ENCODE data around the gene TMPRSS15. TPM values are rescaled to one million over a fixed set of nuclear protein-coding genes. Genes with fewer than 3 reads are reported as not detected.

The TMPRSS15 gene
- total RNA-seq, 1 experiment from 2014 or later, result not detected

DNA sequence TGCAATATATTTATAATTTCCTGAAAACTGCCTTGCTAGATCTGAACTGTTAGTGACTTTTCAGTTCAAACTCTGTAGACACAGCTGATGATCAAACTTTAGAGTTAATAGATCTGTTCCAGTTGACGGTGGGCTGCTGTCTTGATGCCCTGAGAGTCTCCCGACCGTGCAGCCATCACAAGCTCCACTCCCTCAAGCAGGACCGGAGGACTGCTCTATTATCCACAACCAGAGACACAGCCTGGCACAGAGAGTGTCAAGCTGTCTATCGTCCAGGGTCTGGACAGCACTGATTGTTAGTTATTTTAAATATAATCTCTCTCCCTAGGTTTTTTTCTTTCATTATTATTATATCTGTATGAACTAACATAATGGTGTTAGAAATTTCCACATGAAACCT is 150.9 kb downstream of the TMPRSS15 start:
- H3K4me1 ChIP-seq (ENCODE audit: insufficient read depth, low read length, poor library complexity, severe bottlenecking), result no peaks in the 10 kb centered on the region
- no TSS peak for BruUV-seq (replicated peaks)
- ChIA-PET POLR2A (ENCODE audit: low non-redundant PET) (no interaction called here), CTCF (no interaction called here)
- H3K9me3 ChIP-seq (ENCODE audit: low read depth, low read length, poor library complexity, severe bottlenecking), result no peaks in the 10 kb centered on the region
- H3K4me3 ChIP-seq (ENCODE audit: low read depth, low read length, poor library complexity, severe bottlenecking), result no peak overlapping the region
- intact Hi-C loops (cut with micrococcal nuclease; ENCODE audit: unreplicated experiment), result no loop called here
- no peaks in the 10 kb centered on the region for H3K27me3 ChIP-seq (replicated peaks; ENCODE audit: insufficient read depth, low read depth, low read length, poor library complexity)
- no peaks in the 10 kb centered on the region for H3K36me3 ChIP-seq (ENCODE audit: insufficient read depth, low read length, poor library complexity, severe bottlenecking)
- no peak for DNase-seq (ENCODE audit: low spot score)
- no peak overlapping the region for H3K27ac ChIP-seq (ENCODE audit: low read depth, low read length, poor library complexity, severe bottlenecking)
- TF ChIP-seq EZH2 (IDR thresholded peaks at IDR 0.05; ENCODE audit: borderline replicate concordance, low read depth, low read length, poor library complexity, severe bottlenecking), result no peak
- TF ChIP-seq, protein P1, sequence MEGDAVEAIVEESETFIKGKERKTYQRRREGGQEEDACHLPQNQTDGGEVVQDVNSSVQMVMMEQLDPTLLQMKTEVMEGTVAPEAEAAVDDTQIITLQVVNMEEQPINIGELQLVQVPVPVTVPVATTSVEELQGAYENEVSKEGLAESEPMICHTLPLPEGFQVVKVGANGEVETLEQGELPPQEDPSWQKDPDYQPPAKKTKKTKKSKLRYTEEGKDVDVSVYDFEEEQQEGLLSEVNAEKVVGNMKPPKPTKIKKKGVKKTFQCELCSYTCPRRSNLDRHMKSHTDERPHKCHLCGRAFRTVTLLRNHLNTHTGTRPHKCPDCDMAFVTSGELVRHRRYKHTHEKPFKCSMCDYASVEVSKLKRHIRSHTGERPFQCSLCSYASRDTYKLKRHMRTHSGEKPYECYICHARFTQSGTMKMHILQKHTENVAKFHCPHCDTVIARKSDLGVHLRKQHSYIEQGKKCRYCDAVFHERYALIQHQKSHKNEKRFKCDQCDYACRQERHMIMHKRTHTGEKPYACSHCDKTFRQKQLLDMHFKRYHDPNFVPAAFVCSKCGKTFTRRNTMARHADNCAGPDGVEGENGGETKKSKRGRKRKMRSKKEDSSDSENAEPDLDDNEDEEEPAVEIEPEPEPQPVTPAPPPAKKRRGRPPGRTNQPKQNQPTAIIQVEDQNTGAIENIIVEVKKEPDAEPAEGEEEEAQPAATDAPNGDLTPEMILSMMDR (conservative IDR thresholded peaks at IDR 0.05; ENCODE audit: low read depth, low read length), result no peak

DNA sequence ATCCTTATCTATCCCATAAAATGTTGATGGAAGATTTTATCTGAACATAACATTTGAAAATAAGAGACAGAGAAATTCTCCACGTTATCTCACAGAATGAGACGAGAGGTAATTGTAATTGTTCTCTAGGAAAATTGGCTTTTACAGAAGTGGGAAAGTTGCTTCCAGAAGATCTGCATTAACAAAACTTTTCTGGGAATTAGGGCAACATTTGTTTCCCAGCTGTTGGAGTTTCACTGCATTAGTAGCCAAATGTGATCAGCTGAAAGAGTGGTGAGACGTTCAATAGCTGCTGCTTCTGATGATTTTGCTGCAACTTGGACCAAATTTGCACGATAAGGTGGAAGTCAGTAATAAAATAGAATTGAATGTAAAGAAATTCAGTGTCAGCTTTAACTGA is 151.3 kb downstream of the TMPRSS15 start:
- H3K4me1 ChIP-seq (ENCODE audit: insufficient read depth, low read length, poor library complexity, severe bottlenecking), result no peaks in the 10 kb centered on the region
- DNase-seq (ENCODE audit: low spot score), result no peak
- H3K9me3 ChIP-seq (ENCODE audit: low read depth, low read length, poor library complexity, severe bottlenecking), result no peaks in the 10 kb centered on the region
- H3K27ac ChIP-seq (ENCODE audit: low read depth, low read length, poor library complexity, severe bottlenecking), result no peak overlapping the region
- no peak overlapping the region for H3K4me3 ChIP-seq (ENCODE audit: low read depth, low read length, poor library complexity, severe bottlenecking)
- intact Hi-C loops (cut with micrococcal nuclease; ENCODE audit: unreplicated experiment), result no loop called here
- no peaks in the 10 kb centered on the region for H3K27me3 ChIP-seq (replicated peaks; ENCODE audit: insufficient read depth, low read depth, low read length, poor library complexity)
- CTCF ChIA-PET, result no interaction called here
- POLR2A ChIA-PET (ENCODE audit: low non-redundant PET), result no interaction called here
- no peak for TF ChIP-seq EZH2 (IDR thresholded peaks at IDR 0.05; ENCODE audit: borderline replicate concordance, low read depth, low read length, poor library complexity, severe bottlenecking)
- no peaks in the 10 kb centered on the region for H3K36me3 ChIP-seq (ENCODE audit: insufficient read depth, low read length, poor library complexity, severe bottlenecking)
- no TSS peak for BruUV-seq (replicated peaks)

DNA sequence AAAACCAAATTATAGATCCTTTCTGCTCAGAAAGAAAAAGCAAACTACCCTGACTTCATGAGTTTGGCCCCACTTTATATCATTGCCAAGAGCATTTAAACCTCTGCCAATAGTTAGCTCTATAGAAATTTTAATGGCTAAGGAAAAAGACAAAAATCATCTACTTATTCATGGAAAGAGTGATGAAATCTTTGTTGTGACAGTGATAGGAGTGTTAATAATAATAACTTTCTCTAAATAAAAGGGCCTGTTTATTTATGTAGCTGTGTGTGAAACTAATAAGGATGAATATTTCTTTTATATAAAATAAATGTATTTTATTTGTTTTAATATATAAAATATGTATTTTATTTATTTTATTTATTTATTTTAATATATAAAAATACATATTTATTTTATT is 152.5 kb downstream of the TMPRSS15 start:
- Histone ChIP-seq H3K9me3 (ENCODE audit: low read depth, low read length, poor library complexity, severe bottlenecking) (no peaks in the 10 kb centered on the region), H3K27me3 (replicated peaks; ENCODE audit: insufficient read depth, low read depth, low read length, poor library complexity) (no peaks in the 10 kb centered on the region), H3K4me3 (ENCODE audit: low read depth, low read length, poor library complexity, severe bottlenecking) (no peak overlapping the region), H3K36me3 (ENCODE audit: insufficient read depth, low read length, poor library complexity, severe bottlenecking) (no peaks in the 10 kb centered on the region), H3K4me1 (ENCODE audit: insufficient read depth, low read length, poor library complexity, severe bottlenecking) (no peaks in the 10 kb centered on the region), H3K27ac (ENCODE audit: low read depth, low read length, poor library complexity, severe bottlenecking) (no peak overlapping the region)
- ChIA-PET POLR2A (ENCODE audit: low non-redundant PET) (no interaction called here), CTCF (no interaction called here)
- intact Hi-C loops (cut with micrococcal nuclease; ENCODE audit: unreplicated experiment), result no loop called here
- DNase-seq (ENCODE audit: low spot score), result no peak
- TF ChIP-seq EZH2 (IDR thresholded peaks at IDR 0.05; ENCODE audit: borderline replicate concordance, low read depth, low read length, poor library complexity, severe bottlenecking), result no peak
- TF ChIP-seq, protein P1 (conservative IDR thresholded peaks at IDR 0.05; ENCODE audit: low read depth, low read length), result no peak
- BruUV-seq (replicated peaks), result no TSS peak

DNA sequence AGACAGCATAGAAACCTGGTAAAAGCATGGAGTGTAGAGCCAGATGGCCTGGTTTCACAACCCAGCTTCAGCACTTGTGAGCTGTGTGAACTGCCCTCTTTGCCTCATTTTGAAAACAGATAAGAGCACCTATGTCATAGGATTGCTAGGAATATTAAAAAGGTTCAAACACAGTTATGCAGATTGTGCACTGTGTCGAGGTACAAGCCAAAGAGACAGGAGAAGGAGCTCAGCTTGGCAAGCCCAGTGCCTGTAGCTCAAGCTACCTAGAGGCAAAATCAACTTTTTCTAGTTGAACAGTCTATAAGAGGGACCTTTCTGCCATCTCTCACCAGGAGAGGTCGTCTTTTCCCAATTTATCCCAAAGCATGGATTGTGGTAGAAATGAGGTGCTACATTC is 153.9 kb downstream of the TMPRSS15 start:
- intact Hi-C loops (cut with micrococcal nuclease; ENCODE audit: unreplicated experiment), result no loop called here
- no peak overlapping the region for H3K4me3 ChIP-seq (ENCODE audit: low read depth, low read length, poor library complexity, severe bottlenecking)
- no peak overlapping the region for H3K27ac ChIP-seq (ENCODE audit: low read depth, low read length, poor library complexity, severe bottlenecking)
- ChIA-PET CTCF (no interaction called here), POLR2A (ENCODE audit: low non-redundant PET) (interaction anchor here (0.9 kb wide), 1 partner anchor 29 kb away, joined by 4 read pairs; no protein-coding TSS in a partner anchor)
- H3K4me1 ChIP-seq (ENCODE audit: insufficient read depth, low read length, poor library complexity, severe bottlenecking), result peaks cover 4% of the 10 kb centered on the region
- no TSS peak for BruUV-seq (replicated peaks)
- TF ChIP-seq EZH2 (IDR thresholded peaks at IDR 0.05; ENCODE audit: borderline replicate concordance, low read depth, low read length, poor library complexity, severe bottlenecking), result no peak
- TF ChIP-seq, protein P1 (conservative IDR thresholded peaks at IDR 0.05; ENCODE audit: low read depth, low read length), result peak; percentile 27; the same call in 1 of the 2 replicates
- no peaks in the 10 kb centered on the region for H3K36me3 ChIP-seq (ENCODE audit: insufficient read depth, low read length, poor library complexity, severe bottlenecking)
- H3K9me3 ChIP-seq (ENCODE audit: low read depth, low read length, poor library complexity, severe bottlenecking), result no peaks in the 10 kb centered on the region
- H3K27me3 ChIP-seq (replicated peaks; ENCODE audit: insufficient read depth, low read depth, low read length, poor library complexity), result no peaks in the 10 kb centered on the region
- no peak for DNase-seq (ENCODE audit: low spot score)

Data from A673 (cell line).